Epithelial cell of proximal tubule (primary cell): Measurements from ENCODE around the gene ESPNL. TPM values are rescaled to one million over a fixed set of nuclear protein-coding genes. Genes with fewer than 3 reads are reported as not detected.

Source experiments
- DNase-seq: peaks from one replicate; pipeline ENCODE4 v3.0.0-alpha.2; 2011; ENCODE audit warnings: low read depth
- H3K4me3 ChIP-seq: 2 replicates; pipeline ENCODE4 v1.5.1; 2011; ENCODE audit warnings: low read depth, mild to moderate bottlenecking, low read length
- total RNA-seq: library from RNA; depleted of rRNA; stranded (reverse); fragments of >200 nt; gene quantifications from 2 replicates; pipeline ENCODE4 v1.2.3, GENCODE V29; 2015
- TF ChIP-seq, protein P1 (sequence below): conservative IDR thresholded peaks from 2 replicates; pipeline ENCODE4 v1.5.1; 2012; ENCODE audit warnings: low read depth, mild to moderate bottlenecking, low read length

The ESPNL gene
- total RNA-seq, 1 donor from 2014 or later, result 2.7 TPM

DNA sequence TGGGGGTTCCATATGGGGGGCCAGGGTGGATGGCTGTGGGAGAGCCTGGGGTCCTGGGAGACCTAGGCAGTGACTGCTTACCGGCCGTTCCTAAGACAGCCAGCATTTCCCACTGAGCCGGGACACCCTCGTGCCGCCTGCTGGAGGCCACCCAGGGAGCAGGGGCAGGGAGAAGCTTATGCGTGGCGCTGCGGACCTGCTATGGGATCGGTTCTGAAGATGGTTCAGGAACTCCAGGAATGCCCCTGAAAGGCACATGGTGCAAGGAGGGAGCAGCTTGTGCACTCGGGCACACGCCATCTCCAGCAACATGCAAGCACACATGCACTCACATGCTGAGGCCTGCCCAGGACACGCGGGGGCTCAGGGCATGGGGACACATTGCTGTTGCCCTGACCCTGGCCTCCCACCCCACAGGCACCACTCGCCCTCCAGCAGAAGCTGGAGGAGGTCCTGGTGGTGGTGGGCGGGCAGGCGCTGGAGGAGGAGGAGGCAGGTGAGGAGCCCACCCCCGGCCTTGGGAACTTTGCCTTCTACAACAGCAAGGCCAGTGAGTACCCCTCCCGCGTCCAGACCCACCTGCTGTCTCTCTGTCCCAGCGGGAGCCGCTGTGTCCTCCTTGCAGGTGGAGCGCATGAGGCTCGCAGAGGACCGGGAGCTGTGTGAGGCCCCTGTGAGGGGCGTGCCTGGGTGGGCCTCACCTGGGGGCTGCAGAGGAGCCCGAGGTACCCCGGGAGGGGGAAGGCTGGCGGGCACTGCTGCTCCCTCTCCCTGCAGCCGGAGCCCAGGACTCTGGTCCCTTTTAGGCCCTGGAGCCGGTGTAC lies 42.5 kb downstream of the ESPNL start:
- TF ChIP-seq, protein P1, sequence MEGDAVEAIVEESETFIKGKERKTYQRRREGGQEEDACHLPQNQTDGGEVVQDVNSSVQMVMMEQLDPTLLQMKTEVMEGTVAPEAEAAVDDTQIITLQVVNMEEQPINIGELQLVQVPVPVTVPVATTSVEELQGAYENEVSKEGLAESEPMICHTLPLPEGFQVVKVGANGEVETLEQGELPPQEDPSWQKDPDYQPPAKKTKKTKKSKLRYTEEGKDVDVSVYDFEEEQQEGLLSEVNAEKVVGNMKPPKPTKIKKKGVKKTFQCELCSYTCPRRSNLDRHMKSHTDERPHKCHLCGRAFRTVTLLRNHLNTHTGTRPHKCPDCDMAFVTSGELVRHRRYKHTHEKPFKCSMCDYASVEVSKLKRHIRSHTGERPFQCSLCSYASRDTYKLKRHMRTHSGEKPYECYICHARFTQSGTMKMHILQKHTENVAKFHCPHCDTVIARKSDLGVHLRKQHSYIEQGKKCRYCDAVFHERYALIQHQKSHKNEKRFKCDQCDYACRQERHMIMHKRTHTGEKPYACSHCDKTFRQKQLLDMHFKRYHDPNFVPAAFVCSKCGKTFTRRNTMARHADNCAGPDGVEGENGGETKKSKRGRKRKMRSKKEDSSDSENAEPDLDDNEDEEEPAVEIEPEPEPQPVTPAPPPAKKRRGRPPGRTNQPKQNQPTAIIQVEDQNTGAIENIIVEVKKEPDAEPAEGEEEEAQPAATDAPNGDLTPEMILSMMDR, result no peak
- no peak for DNase-seq
- no peak overlapping the region for H3K4me3 ChIP-seq

- TF ChIP-seq, protein P1, result no peak
- no peak for DNase-seq
- H3K4me3 ChIP-seq, result no peak overlapping the region
Measured at GRCh38 chr2:238143239-238143951, 43.3 kb downstream of the ESPNL start.

GRCh38 chr2:238144262-238144661 lies 44.1 kb downstream of the ESPNL start:
- DNase-seq, result no peak
- H3K4me3 ChIP-seq, result no peak overlapping the region
- TF ChIP-seq, protein P1, result no peak

DNA sequence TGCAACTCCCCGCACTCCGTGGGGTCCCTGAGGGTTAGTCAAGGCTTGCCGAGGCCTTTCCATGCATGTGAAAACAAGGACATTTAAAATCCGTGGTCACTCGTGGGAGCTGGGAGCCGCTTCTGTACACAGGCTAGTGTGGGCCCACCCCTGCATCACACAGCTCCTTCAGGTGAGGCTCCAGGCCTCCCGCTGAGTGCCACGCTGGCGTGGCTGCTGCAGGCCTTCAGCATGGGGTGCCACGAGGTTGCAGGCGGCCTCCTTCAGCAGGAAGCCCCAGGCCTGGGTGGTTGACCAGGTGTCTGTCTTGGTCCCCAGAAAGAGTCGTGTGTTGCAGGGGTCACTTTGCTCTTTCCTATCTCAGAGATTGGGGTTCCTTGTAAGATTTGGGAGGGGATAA lies 44.9 kb downstream of the ESPNL start:
- no peak overlapping the region for H3K4me3 ChIP-seq
- DNase-seq, result no peak
- TF ChIP-seq, protein P1, result no peak

DNA sequence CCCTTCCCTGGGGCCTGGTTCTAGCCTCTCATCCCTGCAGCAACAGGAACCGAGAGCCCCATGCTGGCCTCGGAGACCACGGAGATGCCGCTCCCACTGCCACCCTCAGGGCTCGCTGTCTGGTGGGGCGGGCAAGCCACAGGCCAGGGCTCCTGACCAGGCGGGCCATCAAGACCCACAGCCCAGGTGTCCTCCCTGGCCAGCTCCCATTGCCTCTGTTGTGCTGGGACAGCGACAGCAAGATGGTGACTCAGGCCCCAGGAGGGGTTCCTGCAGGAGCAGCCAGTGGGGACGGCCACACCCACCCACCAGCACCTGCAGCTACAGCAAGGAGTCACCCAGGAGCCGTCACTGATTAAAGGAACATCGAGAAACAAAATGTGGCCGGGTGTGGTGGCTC lies 45.7 kb downstream of the ESPNL start:
- H3K4me3 ChIP-seq, result no peak overlapping the region
- no peak for DNase-seq
- TF ChIP-seq, protein P1, result no peak

- DNase-seq, result no peak
- no peak overlapping the region for H3K4me3 ChIP-seq
- TF ChIP-seq, protein P1, result no peak
Measured at GRCh38 chr2:238146884-238147544, 46.9 kb downstream of the ESPNL start.
